Right renal cortex interstitium (tissue), 3 donors: ENCODE data around the gene SAMD4B. TPM values are rescaled to one million over a fixed set of nuclear protein-coding genes. Genes with fewer than 3 reads are reported as not detected.
"Not testable (repeated sequence)": the region's sequence is repeated elsewhere in the genome, so short reads cannot be mapped to it uniquely, and the experiment has no call there.

Experiments used
- DNase-seq, 3 donors: peaks; one replicate each; pipeline ENCODE4 v3.0.0-alpha.2; 2013; ENCODE audit warnings: low read depth in 3 of 3, low spot score in 2 of 3
- polyA plus RNA-seq, 3 donors: library from polyadenylated mRNA; unstranded; fragments of 120-200 nt; gene quantifications; one replicate each; pipeline ENCODE4 v1.2.1, GENCODE V29; 2013; ENCODE audit not compliant: insufficient read length in 3 of 3

Gene SAMD4B
- polyA plus RNA-seq, 3 donors: 85.3 to 101 (median 91.6) TPM

DNA sequence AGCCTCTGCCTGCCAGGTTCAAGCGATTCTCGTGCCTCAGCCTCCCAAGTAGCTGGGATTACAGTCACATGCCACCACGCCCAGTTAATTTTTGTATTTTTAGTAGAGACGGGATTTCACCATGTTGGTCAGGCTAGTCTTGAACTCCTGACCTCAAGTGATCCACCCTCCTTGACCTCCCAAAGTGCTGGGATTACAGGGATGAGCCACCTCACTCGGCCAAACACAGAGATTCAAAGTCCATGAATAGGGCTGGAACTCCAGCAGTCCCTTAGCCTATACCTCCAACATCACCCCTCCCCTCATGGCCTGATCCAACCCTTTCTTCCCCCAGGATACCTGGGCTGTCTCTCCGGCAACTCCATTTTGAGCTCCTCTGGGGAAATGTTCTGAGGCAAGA, 9.5 kb upstream of the SAMD4B start:
- DNase-seq: not testable (repeated sequence)

GRCh38 chr19:39333507-39333906, 8.7 kb upstream of the SAMD4B start:
- DNase-seq: no peak

DNA sequence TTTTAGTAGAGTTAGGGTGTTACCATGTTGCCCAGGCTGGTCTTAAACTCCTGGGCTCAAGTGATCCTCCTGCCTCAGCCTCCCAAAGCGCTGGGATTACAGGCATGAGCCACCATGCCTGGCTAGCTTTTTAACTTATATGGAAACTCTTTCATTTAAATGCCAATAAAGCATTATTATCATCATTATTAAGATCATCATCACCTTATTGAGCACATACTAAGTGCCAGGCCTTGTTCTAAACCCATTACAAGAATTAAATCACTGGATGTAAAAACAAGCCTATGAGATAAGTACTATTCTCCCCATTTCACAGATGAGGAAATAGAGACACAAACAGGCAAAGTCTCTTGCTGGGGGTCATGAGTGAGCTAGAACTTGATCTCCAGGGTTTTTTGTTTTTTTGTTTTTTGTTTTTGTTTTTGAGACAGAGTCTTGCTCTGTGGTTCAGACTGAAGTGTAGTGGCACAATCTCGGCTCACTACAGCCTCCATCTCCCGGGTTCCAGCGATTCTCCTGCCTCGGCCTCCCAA, 7.7 kb upstream of the SAMD4B start:
- DNase-seq: no peak

- no peak for DNase-seq
Measured at GRCh38 chr19:39335168-39335548, 7.1 kb upstream of the SAMD4B start.

DNA sequence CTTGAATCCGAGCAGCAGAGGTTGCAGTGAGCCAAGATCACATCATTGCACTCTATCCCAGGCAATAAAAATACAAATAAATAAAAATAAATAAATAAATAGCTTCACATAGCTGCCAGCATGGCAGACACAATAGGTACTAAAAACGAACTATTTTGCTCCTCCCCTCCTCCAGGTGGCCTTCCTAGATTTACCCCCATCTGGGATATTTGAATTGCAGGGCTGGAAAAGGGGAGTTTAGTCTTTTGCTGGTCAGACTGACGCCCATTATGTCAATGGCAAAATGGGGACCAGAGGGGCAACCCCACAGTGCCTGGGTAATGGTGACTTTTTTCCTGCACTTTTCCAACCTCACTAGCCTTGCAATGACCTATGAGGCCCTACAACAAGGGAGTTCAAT, 5.7 kb upstream of the SAMD4B start:
- no peak for DNase-seq

DNA sequence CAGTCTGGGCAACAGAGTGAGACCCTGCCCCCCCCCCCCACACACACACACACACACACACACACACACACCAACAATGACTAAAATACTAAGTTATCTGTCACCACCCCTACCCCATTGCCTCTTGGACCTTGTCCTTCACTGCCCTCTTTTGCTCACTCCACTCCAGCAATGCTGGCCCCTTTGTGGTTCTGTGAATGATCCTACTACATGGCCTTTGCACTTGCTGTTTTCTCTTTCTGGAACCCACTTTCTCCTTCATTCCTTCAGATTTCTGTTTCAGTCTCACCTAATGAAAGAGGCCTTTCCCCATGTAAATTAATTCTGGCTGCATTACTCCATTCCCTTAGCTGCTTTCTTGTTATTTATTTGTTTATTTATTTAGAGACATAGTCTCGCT, 2.5 kb upstream of the SAMD4B start:
- no peak for DNase-seq

DNA sequence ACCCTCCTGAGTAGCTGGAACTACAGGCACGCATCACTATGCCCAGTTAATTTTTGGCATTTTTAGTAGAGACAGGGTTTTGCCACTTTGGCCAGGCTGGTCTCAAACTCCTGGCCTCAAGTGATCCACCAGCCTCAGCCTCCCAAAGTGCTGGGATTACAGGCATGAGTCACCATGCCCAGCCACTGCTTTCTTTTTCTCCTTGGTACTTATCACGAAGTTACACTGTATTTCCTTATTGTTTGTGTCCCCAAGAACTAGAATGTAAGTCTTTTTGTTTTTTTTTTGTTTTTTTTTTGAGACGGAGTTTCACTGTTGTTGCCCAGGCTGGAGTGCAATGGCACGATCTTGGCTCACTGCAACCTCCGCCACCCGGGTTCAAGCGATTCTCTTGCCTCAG, 2.1 kb upstream of the SAMD4B start:
- DNase-seq: not testable (repeated sequence)

GRCh38 chr19:39341129-39341718, 997 bp upstream of the SAMD4B start:
- no peak for DNase-seq

GRCh38 chr19:39342647-39343305, 555 bp downstream of the SAMD4B start:
- DNase-seq: no peak

DNA sequence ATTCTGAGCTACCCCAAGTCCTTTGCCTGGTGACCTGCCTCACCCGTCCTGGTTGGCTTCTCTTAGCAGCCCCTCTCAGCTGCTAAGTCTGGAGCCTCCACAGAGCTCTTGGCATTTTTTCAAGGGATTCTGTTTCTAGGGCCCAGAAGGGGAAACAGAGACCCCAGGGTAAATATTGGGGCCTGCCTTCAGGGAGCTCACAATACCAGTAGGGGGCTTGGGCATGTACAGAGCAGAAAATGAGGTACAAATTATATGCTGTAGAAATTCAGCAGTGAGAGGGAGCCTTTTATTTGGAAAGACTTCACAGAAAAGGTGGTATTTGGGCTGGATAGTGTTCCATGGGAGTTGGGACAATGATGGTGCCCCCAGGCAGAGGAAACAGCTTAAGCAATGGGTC, 3.7 kb downstream of the SAMD4B start:
- no peak for DNase-seq

GRCh38 chr19:39347332-39348164, 5.3 kb downstream of the SAMD4B start:
- DNase-seq: no peak

DNA sequence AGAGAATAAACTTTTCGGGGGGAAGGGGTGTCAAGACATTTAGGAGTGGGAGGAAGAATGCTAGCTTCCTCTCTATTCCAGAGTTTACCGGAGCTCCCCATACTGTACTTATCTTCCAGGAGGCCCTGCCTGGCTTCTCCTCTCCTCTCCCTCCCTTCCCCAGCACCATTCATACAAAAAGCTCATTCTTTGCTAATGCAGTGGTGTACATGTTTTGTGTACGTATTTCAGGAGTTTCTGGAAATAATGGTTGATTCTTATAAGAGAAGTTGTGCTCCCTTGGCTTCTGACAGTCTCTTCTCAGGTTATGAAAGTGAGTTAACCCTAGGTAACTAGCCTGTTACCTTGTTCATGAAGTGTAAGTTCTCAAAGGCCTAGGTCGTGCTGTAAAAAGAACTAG, 7.1 kb downstream of the SAMD4B start:
- DNase-seq: no peak

DNA sequence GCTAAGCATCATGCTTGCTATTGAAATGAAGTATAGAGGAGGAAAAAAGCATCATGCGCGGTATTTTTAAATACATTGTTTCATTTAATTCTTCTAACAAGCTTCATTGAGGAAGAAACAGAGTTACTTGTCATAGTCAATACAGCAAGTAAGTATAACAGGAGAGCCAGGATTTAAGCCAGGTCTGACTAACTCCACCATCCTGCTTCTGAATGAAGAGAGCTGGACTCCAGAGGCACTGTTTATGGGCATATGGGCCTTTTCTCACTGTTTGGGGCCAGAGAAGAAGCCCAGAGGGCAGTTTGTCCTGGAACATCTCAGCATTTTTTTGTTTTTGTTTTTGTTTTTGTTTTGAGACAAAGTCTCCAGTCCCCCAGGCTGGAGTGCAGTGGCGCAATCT, 7.9 kb downstream of the SAMD4B start:
- no peak for DNase-seq

DNA sequence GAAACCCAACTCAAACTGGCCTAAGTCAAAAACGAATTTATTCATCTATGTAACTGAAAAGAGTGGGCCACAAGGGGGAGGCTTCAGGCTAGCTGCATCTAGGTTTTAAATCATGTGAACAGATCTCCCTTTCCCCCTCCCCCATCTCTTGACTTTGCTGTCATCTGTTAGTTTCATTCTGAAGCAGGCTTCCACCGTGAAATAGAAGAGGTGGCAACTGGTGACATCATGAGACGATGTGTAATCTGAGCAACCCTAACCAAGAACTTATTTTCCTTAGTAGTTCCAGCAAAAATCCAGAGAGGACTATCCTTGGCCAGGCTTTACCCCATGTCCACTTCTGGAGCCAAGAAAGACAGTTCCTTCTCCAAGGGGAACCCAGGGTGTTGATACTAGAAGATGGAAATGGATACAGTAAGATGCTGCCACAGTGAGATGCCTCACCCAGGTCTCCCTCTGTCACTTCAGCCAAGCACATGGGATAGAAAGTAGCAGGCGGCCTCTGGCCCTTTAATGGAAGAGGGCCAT, 9.4 kb downstream of the SAMD4B start:
- no peak for DNase-seq

- no peak for DNase-seq
Measured at GRCh38 chr19:39352381-39353255, 10.4 kb downstream of the SAMD4B start.

DNA sequence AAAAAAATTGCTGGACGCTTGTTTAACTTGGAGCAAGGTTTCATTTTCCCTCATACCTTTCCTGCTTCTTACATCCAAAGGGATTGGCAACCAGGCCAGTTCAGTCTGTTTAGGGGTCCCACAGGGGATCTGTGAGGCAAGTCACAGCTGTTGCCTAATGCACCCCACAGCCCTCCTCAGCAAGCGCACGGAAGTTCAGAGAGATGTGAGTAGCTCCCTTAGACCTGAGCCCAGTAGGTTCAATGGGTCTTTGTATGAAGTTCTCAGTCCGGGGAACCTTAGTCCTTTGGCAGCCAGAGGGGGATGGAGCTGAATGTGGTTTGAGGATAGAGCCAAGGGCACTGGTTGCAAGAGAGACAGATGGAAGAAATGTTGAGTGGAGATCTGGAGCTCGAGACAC, 13.0 kb downstream of the SAMD4B start:
- DNase-seq: no peak

GRCh38 chr19:39356073-39356472, 13.9 kb downstream of the SAMD4B start:
- DNase-seq: no peak

DNA sequence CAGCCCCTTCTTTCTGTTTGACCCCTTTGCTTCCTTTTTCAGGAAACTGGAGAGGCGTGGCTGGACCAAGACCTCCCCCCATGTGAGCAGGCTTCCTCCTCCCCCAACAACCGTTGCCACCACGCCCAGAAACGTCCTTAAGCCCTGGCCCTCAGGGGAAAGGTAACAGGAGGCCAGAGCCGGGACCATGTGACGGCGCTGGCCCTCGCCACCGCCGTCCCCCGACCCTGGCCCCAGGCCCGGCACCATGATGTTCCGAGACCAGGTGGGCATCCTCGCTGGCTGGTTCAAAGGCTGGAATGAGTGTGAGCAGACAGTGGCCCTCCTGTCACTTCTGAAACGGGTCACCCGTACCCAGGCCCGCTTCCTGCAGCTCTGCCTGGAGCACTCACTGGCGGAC, 14.4 kb downstream of the SAMD4B start:
- DNase-seq: no peak

DNA sequence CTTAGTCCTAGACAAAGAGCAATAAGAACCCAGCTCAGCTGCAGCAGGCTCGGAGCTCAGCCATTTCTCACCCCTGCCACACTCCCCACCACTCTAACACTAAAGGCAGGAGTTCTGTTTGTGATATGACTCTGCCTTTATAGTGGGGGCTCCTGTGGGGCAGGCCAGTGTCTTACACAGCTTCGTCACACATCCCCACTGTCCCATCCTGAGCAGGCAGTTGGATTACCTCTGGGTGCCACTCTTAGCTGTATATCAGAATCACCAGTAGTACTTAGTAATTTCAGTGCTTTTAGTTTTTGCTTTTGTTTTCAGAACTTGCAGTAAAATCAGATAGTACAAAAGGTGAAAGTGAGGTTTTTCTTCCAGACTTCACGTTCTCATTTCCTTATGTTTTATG, 16.8 kb downstream of the SAMD4B start:
- DNase-seq: no peak

- DNase-seq: no peak
Measured at GRCh38 chr19:39360599-39360998, 18.4 kb downstream of the SAMD4B start.
